Camera-type eye (tissue), 1 donor: ENCODE results near the gene TUBB6. TPM values are rescaled to one million over a fixed set of nuclear protein-coding genes. Genes with fewer than 3 reads are reported as not detected.

Experiments used
- total RNA-seq: library from RNA; depleted of rRNA; stranded (reverse); fragments of >200 nt; gene quantifications from one replicate; pipeline ENCODE4 v1.2.3, GENCODE V29; 2014

TUBB6 gene
- 99.8 TPM for total RNA-seq

DNA sequence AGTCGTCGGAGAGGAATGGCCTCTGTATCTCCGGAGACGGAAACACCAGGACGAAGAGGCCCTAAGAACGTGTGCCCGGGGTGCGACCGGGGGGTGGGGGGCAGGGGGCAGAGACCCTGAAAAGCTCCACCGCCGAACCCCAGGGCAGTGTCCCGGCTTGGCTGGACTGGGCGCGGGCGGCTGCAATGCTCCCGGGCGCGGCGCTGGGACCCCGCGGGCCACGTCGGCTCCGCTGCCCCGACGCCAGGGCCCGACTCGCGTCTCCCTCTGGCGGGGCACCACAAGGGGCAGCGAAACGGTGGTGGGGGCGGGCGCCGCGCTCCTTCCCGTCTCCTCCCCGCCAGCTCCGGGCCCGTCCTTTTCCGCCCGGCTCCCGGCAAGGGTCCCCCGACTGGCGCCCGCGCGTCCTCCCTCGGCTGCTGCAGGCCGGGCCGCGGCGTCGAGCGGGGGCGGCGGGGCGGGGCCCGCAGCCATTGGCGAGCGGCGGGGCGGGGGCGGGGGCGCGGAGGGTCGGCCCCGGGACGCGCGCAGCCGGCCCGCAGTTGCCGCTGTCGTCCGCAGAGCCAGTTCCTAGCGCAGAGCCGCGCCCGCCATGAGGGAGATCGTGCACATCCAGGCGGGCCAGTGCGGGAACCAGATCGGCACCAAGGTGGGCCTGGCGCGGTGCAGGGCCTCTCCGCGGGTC, at the start of gene TUBB6:
TSS of gene TUBB6 (plus strand) at position 541 of the 685 bp plus-strand sequence. CDS start at position 593, 52 bp downstream.

Other genes starting within 250 kb of the TUBB6 start
- not detected for gene ANKRD62, start 214.4 kb upstream of the TUBB6 start, total RNA-seq
- gene CIDEA, start 53.9 kb upstream of the TUBB6 start, total RNA-seq: 0.55 TPM
- 58.0 TPM for gene AFG3L2, start 69.0 kb downstream of the TUBB6 start, total RNA-seq
- 9.8 TPM for gene PRELID3A, start 99.7 kb downstream of the TUBB6 start, total RNA-seq